Small intestine (tissue), 7 donors: ENCODE results near the gene CREB5. TPM values are rescaled to one million over a fixed set of nuclear protein-coding genes. Genes with fewer than 3 reads are reported as not detected.

ENCODE experiments used
- DNase-seq, 2 donors: peaks; one replicate each; pipeline versions ENCODE4 v3.0.0 to v3.0.0-alpha.2; 2013
- FAIRE-seq: peaks from 2 replicates; lab custom pipeline; 2012; peaks lifted over from hg19 to GRCh38; lab: Jason Lieb, UNC
- H3K27ac ChIP-seq, 3 donors: one replicate each; pipeline ENCODE4 v1.5.1; 2013; ENCODE audit warnings: low read length in 2 of 3, mild to moderate bottlenecking in 2 of 3, control low read depth in 1 of 3, inconsistent platforms in 1 of 3, low read depth in 1 of 3, moderate library complexity in 1 of 3
- H3K27me3 ChIP-seq, 3 donors: one replicate each; pipeline ENCODE4 v1.6.1; 2013; ENCODE audit warnings: low read length in 3 of 3, inconsistent platforms in 1 of 3; ENCODE audit not compliant: control insufficient read depth in 3 of 3, insufficient read depth in 3 of 3
- H3K36me3 ChIP-seq, 3 donors: one replicate each; pipeline ENCODE4 v1.6.1; 2013; ENCODE audit warnings: low read length in 3 of 3, inconsistent platforms in 1 of 3, low read depth in 1 of 3, mild to moderate bottlenecking in 1 of 3, moderate library complexity in 1 of 3; ENCODE audit not compliant: control insufficient read depth in 3 of 3, insufficient read depth in 2 of 3
- H3K4me1 ChIP-seq, 3 donors: one replicate each; pipeline ENCODE4 v1.6.1; 2013; ENCODE audit warnings: low read length in 2 of 3, inconsistent platforms in 1 of 3, low read depth in 1 of 3, mild to moderate bottlenecking in 1 of 3, moderate library complexity in 1 of 3; ENCODE audit not compliant: control insufficient read depth in 3 of 3, insufficient read depth in 2 of 3
- H3K4me3 ChIP-seq, 3 donors: one replicate each; pipeline ENCODE4 v1.5.1; 2013; ENCODE audit warnings: low read length in 3 of 3, control low read depth in 1 of 3, inconsistent platforms in 1 of 3, low read depth in 1 of 3, mild to moderate bottlenecking in 1 of 3, moderate library complexity in 1 of 3
- H3K9me3 ChIP-seq, 2 donors: one replicate each; pipeline ENCODE4 v1.6.1; 2013; ENCODE audit warnings: low read depth in 1 of 2, low read length in 1 of 2; ENCODE audit not compliant: control insufficient read depth in 2 of 2, insufficient read depth in 1 of 2
- WGBS, 3 donors: extraction: QIAGEN DNeasy Blood & Tissue Kit; methylation state at CpG; one replicate each; pipeline ENCODE4 v1.1.7; 2013; 5-methylcytosine and 5-hydroxymethylcytosine counted together
- polyA plus RNA-seq, 4 donors: library from polyadenylated mRNA; stranded (reverse) in 3 of 4; unstranded in 1 of 4; fragments of 200-250 nt in 3 of 4; fragments of 120-200 nt in 1 of 4; gene quantifications; one replicate each; pipeline versions ENCODE4 v1.2.1 to v1.2.3, GENCODE V29; 2013
- donor health status: healthy with polysubstance abuse.
- donor health status: control.
- donor health status: control.
- donor health status: Bipolar disorder and iron deficiency.
- donor health status: healthy.

The CREB5 gene
- polyA plus RNA-seq, 4 donors = 0.27 to 3.0 (median 1.8) TPM; not detected in 1

DNA sequence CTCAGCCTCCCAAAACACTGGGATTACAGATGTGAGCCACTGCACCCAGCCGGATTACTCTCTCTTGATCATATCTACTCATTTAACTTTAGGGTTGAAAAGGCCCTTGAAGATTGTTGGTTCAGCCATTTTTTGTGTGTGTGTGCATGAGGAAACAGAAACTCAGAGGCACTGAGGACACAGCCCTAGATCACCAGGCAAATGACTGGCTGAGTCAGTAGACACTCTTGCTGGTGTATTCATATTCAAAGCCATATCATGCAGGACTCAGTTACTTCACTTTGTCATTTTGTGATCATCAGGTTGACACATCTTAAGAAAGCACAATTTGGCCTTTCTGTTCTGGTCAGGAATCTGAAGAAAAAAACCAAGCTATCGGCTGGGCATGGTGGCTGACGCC, 292.4 kb downstream of the CREB5 start:
- Histone ChIP-seq H3K27ac (no peak overlapping the region), H3K27me3 (no peaks in the 10 kb centered on the region), H3K4me3 (no peak overlapping the region), H3K9me3 (peaks cover 0 to 3% of the 10 kb centered on the region in 2 donors), H3K36me3 (no peaks in the 10 kb centered on the region), H3K4me1 (peaks cover 0 to 12% (median 0%) of the 10 kb centered on the region in 3 donors)
- no peak for DNase-seq
- 80 to 91% (median 85%) methylated on average over 3 of the region's 3 CpGs for WGBS, 3 donors
- no peak for FAIRE-seq

DNA sequence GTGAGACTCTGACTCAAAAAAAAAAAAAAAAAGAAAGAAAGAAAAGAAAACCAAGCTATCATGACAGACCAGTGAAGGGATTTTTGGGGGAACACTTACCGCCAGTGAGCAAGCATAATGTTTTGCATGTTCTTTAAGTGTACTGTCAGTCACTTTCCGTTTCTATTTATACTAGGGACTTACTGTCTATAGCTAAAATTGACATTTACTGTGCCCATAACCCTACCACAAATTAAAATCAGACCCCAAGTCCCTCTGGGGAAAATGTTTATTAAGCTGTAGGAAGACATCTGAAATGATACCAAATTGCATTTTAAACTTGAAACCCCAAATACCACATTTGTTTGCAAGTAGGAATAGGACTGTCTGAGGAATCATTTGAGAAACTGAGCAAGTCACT, 293.0 kb downstream of the CREB5 start:
- 70 to 80% (median 71%) methylated on average over 2 of the region's 2 CpGs for WGBS, 3 donors
- peaks cover 0 to 12% (median 0%) of the 10 kb centered on the region in 3 donors for H3K4me1 ChIP-seq
- no peak for FAIRE-seq

DNA sequence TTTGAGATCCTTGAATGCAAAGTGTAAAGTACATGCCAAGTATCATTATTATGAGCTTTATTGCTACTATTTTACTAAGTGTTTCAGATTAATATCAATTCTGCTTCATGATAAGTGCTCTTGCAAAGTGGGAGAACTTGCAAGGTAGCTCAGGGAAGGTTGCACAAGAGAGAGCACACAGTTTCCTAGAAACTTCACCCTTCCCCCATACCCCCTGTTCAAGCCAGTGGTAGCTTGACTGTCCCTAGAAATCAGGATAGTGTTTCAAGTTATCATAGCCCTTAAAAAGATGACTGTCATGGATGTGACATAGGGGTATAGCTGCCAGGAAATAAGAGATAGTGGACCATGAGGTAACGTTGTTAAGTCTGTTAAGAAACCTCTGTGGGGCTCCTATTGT, 294.3 kb downstream of the CREB5 start:
- DNase-seq (peak in 1 of 2 donors; percentile 42), FAIRE-seq (no peak)
- H3K4me3 ChIP-seq = no peak overlapping the region
- no peaks in the 10 kb centered on the region for H3K27me3 ChIP-seq
- peaks cover 0 to 12% (median 0%) of the 10 kb centered on the region in 3 donors for H3K4me1 ChIP-seq
- peak overlapping the region in 1 of 3 donors; percentile 30 for H3K27ac ChIP-seq
- H3K36me3 ChIP-seq = no peaks in the 10 kb centered on the region
- WGBS, 3 donors = 5 to 73% (median 29%) methylated on average over 1 of the region's 1 CpG
- peaks cover 0 to 3% of the 10 kb centered on the region in 2 donors for H3K9me3 ChIP-seq

More for the DNA sequence above, 293.0 kb downstream of the CREB5 start:
- Histone ChIP-seq H3K4me3 (no peak overlapping the region), H3K27ac (no peak overlapping the region), H3K36me3 (no peaks in the 10 kb centered on the region), H3K9me3 (peaks cover 0 to 3% of the 10 kb centered on the region in 2 donors), H3K27me3 (no peaks in the 10 kb centered on the region)
- DNase-seq = no peak

DNA sequence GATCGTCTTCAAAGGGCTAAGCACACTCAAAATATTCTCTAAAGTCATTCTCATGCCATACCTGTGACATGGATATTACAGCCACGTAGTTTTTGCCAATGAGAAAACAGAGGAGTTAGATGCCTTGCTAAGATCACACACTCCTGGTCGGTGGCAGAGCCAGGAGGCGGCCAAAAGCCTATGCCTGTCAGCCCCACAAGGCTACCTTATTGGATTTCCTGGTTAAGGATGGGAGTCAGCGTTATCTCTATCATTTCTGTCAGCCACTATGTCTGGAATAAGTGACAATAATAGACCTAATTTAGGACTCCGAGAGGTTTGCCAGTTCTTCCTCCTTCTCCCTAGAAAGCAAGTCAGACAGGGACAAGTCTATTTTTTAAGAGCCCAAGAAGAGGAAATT, 295.0 kb downstream of the CREB5 start:
- Histone ChIP-seq H3K27ac (no peak overlapping the region), H3K27me3 (no peaks in the 10 kb centered on the region), H3K4me1 (peaks cover 0 to 12% (median 0%) of the 10 kb centered on the region in 3 donors), H3K9me3 (peaks cover 0 to 3% of the 10 kb centered on the region in 2 donors), H3K4me3 (no peak overlapping the region), H3K36me3 (no peaks in the 10 kb centered on the region)
- 72 to 90% (median 75%) methylated on average over 6 of the region's 6 CpGs for WGBS, 3 donors
- no peak for FAIRE-seq
- DNase-seq = no peak

DNA sequence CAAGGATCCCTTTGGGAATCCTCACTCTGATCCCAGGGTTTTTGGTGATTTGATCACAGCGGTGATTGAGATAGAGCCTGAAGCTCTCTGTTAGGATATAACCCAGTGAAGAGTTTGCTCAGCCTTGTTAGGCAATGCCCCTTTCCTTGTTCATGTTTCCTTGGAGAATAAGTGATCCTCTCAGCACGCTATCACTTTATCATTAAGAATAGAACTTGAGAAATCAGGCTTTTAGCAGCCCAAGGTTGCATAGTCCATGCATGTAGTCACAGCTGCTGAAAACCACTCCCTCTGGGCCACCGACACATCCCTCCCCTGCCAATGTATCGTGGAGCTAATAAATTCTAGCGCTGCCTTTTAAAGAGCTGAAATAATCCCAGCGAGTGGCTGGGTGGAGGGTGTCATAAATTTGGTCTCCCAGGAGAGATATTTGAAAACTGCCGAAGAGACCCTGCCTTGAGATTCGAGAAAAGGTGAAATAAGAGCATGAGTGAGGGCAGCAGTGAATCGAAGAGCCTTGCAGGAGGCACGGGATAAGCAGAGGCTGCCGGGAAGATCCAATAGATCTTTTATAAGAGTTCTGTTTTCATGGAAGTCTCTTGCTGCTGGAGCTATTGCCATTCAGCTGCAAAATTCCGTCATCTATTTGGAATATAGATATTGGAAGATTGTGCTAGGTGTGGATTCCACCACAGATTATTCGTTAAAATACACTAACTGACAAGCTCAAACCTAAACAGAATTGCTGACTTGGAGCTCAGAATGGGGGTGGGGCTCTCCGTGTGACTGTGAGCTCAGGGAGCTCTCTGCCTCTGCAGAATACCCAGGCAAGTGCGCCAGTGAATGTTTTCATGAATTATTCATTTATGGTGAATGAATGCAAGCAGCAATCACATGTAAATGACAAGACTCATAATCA, 296.0 kb downstream of the CREB5 start:
- Histone ChIP-seq H3K27me3 (no peaks in the 10 kb centered on the region), H3K4me1 (peaks cover 0 to 12% (median 0%) of the 10 kb centered on the region in 3 donors), H3K9me3 (peaks cover 0 to 3% of the 10 kb centered on the region in 2 donors), H3K36me3 (no peaks in the 10 kb centered on the region), H3K27ac (peak overlapping the region in 1 of 3 donors; percentile 66), H3K4me3 (peak overlapping the region in 1 of 3 donors; percentile 20)
- DNase-seq (peak in 1 of 2 donors; percentile 71), FAIRE-seq (no peak)
- 26 to 47% (median 44%) methylated on average over 15 of the region's 15 CpGs for WGBS, 3 donors

DNA sequence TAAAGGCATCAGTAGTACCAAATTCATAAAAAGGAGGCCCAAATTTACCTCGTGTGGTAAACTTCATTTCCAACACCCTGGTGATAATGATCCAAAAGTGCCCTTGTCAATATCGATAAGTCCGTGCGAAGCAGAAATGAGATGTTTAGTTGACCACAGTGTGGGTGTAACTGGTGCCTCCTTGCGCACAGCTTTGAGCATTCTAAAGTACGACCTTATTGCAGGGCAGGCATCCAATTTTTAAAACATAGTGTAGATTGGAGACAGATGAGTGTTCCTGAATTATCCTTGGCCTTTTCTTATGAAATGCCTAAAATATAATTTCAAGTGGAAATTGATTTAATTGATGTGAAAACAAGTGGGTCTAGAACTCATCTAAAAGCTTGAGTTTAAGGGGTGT, 297.4 kb downstream of the CREB5 start:
- Histone ChIP-seq H3K27me3 (no peaks in the 10 kb centered on the region), H3K4me3 (no peak overlapping the region), H3K4me1 (peaks cover 0 to 12% (median 0%) of the 10 kb centered on the region in 3 donors), H3K9me3 (no peaks in the 10 kb centered on the region), H3K36me3 (no peaks in the 10 kb centered on the region), H3K27ac (no peak overlapping the region)
- FAIRE-seq (no peak), DNase-seq (no peak)
- WGBS, 3 donors = 80 to 92% (median 92%) methylated on average over 6 of the region's 6 CpGs

DNA sequence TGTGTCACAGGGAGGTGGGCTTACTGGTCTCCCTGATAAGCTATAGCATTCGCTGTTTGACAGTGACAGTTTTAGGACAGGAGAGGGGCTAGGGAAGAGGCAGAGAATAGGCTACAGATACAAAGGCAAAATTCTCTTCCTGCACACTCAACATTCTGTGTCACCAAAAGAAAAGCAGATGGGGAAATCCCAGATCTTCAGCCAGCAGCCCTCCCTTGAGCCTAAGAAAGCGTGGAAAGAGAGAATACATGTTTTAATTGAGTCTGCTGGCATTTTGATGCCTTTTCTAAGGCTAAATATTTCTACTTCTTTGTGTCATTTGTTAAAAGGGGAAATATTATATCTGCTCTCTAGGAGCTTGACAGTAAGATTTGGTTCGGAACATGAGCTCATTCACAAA, 298.8 kb downstream of the CREB5 start:
- Histone ChIP-seq H3K36me3 (no peaks in the 10 kb centered on the region), H3K4me3 (no peak overlapping the region), H3K27me3 (no peaks in the 10 kb centered on the region), H3K9me3 (no peaks in the 10 kb centered on the region), H3K27ac (no peak overlapping the region), H3K4me1 (peaks cover 0 to 12% (median 0%) of the 10 kb centered on the region in 3 donors)
- 84 to 90% (median 89%) methylated on average over 3 of the region's 3 CpGs for WGBS, 3 donors
- FAIRE-seq (no peak), DNase-seq (no peak)

DNA sequence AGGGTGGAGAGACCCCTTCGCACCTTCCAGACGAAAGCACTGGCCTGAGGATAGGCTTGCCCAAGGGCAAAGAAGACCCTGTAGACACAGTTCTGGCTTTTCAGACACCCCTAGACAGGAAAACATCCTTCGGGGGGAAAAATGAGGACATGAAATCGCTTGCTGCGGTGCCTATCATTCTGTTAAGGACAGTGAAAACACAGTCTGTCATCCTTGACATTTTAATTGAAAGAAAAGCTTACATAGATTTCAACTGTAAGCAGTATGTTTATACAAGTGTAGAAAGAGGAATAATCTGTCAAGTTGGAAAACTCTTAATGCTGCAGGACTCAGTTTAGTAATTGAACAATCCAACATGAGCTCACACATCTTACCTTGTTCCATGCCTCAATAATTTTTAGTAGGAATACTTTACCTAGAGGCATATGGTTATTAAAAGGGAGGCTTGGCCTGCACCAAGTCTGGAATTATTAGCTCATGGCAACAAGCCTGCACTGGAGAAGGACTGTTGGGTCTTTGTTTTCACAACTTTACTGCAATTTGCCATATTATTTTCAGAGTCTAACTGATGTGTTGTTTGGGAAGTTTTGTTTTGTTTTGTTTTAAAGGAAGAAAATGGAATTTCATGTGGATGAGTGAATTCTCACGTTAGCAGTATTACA, 302.3 kb downstream of the CREB5 start:
- 74 to 85% (median 85%) methylated on average over 6 of the region's 6 CpGs for WGBS, 3 donors
- Histone ChIP-seq H3K27me3 (no peaks in the 10 kb centered on the region), H3K4me3 (no peak overlapping the region), H3K27ac (no peak overlapping the region), H3K36me3 (no peaks in the 10 kb centered on the region), H3K9me3 (no peaks in the 10 kb centered on the region), H3K4me1 (peaks cover 0 to 12% (median 0%) of the 10 kb centered on the region in 3 donors)
- DNase-seq (no peak), FAIRE-seq (no peak)
